SJCRH30 (cell line): ENCODE data around the gene P2RX3. TPM values are rescaled to one million over a fixed set of nuclear protein-coding genes. Genes with fewer than 3 reads are reported as not detected.
A peak's percentile ranks its signal among the peaks of the same experiment; 100 is the strongest.

Source experiments
- DNase-seq, 2 experiments: peaks; one replicate each; pipeline ENCODE4 v3.0.0-alpha.2; 2015 to 2020
- H3K27ac ChIP-seq: fragments of 250-450 bp; sonication (Bioruptor Pico); 2 replicates; pipeline ENCODE4 v1.5.1; 2020; ENCODE audit warnings: mild to moderate bottlenecking, moderate library complexity
- H3K27me3 ChIP-seq: fragments of 250-450 bp; sonication (Bioruptor Pico); 2 replicates; pipeline ENCODE4 v1.5.1; 2020; ENCODE audit warnings: mild to moderate bottlenecking, moderate library complexity
- H3K36me3 ChIP-seq: fragments of 250-450 bp; sonication (Bioruptor Pico); 2 replicates; pipeline ENCODE4 v1.5.1; 2020; ENCODE audit warnings: mild to moderate bottlenecking, moderate library complexity
- H3K4me1 ChIP-seq: fragments of 250-450 bp; sonication (Bioruptor Pico); 2 replicates; pipeline ENCODE4 v1.5.1; 2020; ENCODE audit warnings: mild to moderate bottlenecking, moderate library complexity
- H3K4me3 ChIP-seq: fragments of 250-450 bp; sonication (Bioruptor Pico); 2 replicates; pipeline ENCODE4 v1.5.1; 2020; ENCODE audit warnings: mild to moderate bottlenecking, moderate library complexity
- H3K9me3 ChIP-seq: fragments of 250-450 bp; sonication (Bioruptor Pico); replicated peaks from 2 replicates; pipeline ENCODE4 v1.5.1; 2020; ENCODE audit warnings: mild to moderate bottlenecking, moderate library complexity
- total RNA-seq: library from RNA; depleted of rRNA; stranded (reverse); fragments of >200 nt; shearing (Covaris generic); gene quantifications from 2 replicates; pipeline ENCODE4 v1.2.3, GENCODE V29; 2014; rRNA removed

The P2RX3 gene
- total RNA-seq, 1 experiment from 2014 or later, result not detected

DNA sequence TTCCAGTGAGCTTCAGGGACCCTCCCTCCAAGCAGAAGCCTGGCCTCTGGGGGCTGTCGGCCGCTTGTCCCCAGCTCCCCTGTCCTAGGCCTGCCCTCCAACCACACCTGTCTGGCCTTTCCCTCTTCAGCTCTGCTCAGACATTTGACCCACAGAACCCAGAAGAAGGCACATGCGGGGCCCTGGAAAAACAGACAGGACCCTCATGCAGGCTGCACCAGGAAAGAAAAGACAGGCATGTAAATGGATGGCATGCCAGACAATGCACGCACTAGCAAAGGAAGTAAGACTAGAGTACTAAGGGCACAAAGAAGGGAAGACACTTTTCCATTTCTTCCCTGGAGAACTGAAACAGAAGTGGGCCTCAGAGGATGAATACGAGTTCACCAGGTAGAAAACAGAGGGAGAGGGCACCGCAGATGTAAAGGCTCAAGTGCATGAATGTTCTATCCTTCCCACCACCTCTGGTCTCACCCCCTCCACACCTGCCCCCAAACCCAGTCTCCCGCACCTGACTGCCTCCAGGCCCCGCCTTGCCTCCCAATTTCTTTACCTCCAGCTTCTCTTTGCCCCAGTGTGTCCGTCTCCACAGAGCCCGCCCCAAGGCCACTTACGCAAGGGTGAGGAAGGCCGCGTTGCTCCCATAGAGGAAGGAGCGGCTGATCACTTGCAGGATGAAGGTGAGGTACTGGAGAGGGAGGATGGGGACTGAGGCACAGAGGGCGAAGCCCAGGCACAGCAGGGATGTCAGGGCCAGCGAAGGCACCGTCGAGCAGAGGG lies 71.4 kb downstream of the P2RX3 start:
- H3K9me3 ChIP-seq, result no peaks in the 10 kb centered on the region
- no peaks in the 10 kb centered on the region for H3K36me3 ChIP-seq
- H3K27me3 ChIP-seq, result no peaks in the 10 kb centered on the region
- no peak for DNase-seq
- no peak overlapping the region for H3K4me3 ChIP-seq
- H3K4me1 ChIP-seq, result no peaks in the 10 kb centered on the region
- H3K27ac ChIP-seq, result no peak overlapping the region

DNA sequence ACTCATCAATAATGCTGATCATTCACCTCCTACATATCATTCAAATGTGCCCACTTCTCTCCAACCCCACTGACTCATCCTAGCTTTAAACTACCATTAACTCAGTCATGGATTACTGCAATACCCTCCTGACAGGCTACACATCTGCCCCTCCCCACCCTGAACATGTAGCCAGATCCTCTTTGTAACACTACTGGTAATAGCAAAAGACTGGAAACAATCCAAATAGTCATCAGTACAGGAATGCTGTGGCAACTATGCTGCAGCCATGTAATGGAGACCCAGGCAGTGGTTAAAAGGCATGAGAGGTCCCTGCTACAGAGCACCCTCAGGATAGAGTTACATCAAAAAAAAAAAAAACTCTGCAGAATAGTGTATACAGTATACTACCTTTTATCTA lies 72.1 kb downstream of the P2RX3 start:
- no peaks in the 10 kb centered on the region; the same call in 1 of the 2 replicates for H3K27me3 ChIP-seq
- H3K9me3 ChIP-seq, result no peaks in the 10 kb centered on the region
- no peaks in the 10 kb centered on the region for H3K36me3 ChIP-seq
- no peaks in the 10 kb centered on the region for H3K4me1 ChIP-seq
- DNase-seq, result peak in 1 of 2 experiments; percentile 12
- no peak overlapping the region for H3K27ac ChIP-seq
- no peak overlapping the region for H3K4me3 ChIP-seq

DNA sequence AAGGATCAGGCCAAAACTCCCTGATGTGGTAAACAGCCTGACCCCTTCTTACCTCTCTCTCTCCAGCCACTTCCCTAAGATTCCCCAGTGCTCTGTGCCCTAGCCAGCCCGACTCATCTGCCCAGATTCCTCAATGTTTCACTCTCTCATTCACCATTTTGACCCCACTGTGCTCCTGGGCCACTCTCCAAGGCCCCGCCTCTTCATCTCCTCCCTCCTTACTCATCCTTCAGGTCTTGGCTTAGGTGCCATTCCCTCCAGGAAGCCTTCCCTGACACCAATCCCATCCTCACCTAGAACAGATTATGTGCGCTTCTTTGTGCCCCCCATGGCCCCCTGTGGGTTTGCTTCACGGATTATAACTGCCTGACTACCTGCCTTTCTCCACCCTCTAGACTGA lies 75.5 kb downstream of the P2RX3 start:
- H3K9me3 ChIP-seq, result no peaks in the 10 kb centered on the region
- H3K36me3 ChIP-seq, result no peaks in the 10 kb centered on the region
- no peaks in the 10 kb centered on the region for H3K4me1 ChIP-seq
- DNase-seq, result no peak
- H3K27me3 ChIP-seq, result peaks cover 6% of the 10 kb centered on the region; the same call in 1 of the 2 replicates
- H3K27ac ChIP-seq, result no peak overlapping the region
- H3K4me3 ChIP-seq, result no peak overlapping the region

DNA sequence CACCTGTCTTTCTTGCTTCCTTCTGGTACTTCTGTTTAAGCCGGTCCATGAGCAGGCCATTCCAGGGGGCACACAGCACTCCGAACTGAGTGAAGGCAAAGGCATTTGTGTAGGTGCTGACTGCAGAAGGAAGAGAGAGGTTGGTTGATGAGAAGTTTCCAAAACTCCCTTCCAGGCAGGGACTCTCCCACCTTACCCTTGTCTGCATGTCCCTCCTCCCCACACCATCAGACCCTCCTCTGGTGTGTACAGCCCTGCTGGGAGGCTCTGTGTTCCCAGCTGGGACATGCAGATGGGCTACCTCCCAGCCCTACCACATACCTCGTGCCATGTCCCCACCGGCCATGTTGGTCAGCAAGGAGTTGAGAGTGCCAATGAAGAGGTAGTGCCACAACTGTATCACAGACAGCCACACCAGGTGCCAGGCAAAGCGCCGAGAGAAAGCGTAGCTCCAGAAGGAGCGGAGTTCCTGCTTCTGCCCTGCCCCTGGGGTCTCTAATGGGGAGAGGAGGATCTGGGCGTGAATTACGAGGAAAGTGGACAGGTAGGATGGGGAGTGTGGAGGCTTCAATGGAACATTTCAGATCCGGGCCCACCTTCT lies 76.6 kb downstream of the P2RX3 start:
- H3K27ac ChIP-seq, result no peak overlapping the region
- H3K9me3 ChIP-seq, result no peaks in the 10 kb centered on the region
- peaks cover 8% of the 10 kb centered on the region; the same call in 1 of the 2 replicates for H3K27me3 ChIP-seq
- no peaks in the 10 kb centered on the region for H3K36me3 ChIP-seq
- H3K4me3 ChIP-seq, result no peak overlapping the region
- H3K4me1 ChIP-seq, result no peaks in the 10 kb centered on the region
- no peak for DNase-seq

- no peak overlapping the region for H3K4me3 ChIP-seq
- H3K27ac ChIP-seq, result no peak overlapping the region
- DNase-seq, result no peak
- no peaks in the 10 kb centered on the region for H3K9me3 ChIP-seq
- H3K36me3 ChIP-seq, result no peaks in the 10 kb centered on the region
- H3K27me3 ChIP-seq, result peaks cover 8% of the 10 kb centered on the region; the same call in 1 of the 2 replicates
- H3K4me1 ChIP-seq, result no peaks in the 10 kb centered on the region
Observed at GRCh38 chr11:57416436-57416835, 78.3 kb downstream of the P2RX3 start.

- H3K4me1 ChIP-seq, result no peaks in the 10 kb centered on the region
- H3K36me3 ChIP-seq, result no peaks in the 10 kb centered on the region
- H3K4me3 ChIP-seq, result no peak overlapping the region
- H3K27ac ChIP-seq, result no peak overlapping the region
- H3K9me3 ChIP-seq, result no peaks in the 10 kb centered on the region
- peaks cover 8% of the 10 kb centered on the region; the same call in 1 of the 2 replicates for H3K27me3 ChIP-seq
- DNase-seq, result no peak
Observed at GRCh38 chr11:57417056-57417455, 78.9 kb downstream of the P2RX3 start.

DNA sequence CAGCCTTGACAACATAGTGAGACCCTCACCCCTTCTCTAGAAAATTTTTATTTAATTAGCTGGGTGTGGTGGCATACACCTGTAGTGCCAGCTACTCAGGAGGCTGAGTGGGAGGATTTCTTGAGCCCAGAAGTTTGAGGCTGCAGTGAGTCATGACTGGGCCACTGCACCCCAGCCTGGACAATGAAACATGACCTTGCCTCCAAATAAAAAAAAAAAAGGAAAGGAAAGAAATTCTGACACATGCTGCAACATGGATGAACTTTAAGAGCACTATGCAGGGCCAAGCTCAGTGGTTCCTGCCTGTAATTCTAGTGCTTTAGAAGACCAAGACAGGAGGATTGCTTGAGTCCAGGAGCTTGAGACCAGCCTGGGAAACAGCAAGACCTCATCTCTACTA lies 80.0 kb downstream of the P2RX3 start:
- no peak for DNase-seq
- Histone ChIP-seq H3K36me3 (no peaks in the 10 kb centered on the region), H3K27me3 (peaks cover 8% of the 10 kb centered on the region; the same call in 1 of the 2 replicates), H3K27ac (no peak overlapping the region), H3K4me3 (no peak overlapping the region), H3K4me1 (no peaks in the 10 kb centered on the region), H3K9me3 (no peaks in the 10 kb centered on the region)

DNA sequence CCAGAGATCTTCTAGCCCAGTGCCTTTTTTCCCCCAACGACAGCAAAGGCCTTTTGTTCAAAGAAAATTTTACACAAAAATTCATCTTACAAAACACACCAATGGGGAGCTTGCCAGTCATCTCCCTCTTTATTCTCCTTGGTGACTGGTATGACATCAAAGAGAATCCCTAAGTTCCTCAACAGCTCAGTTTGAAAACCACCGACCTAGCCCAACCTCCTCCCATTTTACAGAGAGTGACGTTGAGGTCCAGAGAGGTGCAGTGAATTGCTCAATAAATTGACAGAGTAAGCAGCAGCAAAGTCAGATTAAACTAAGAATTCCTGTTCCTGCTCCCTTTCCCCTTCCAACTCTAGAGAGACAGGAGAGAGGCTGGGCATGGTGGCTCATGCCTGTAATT lies 81.0 kb downstream of the P2RX3 start:
- Histone ChIP-seq H3K4me1 (no peaks in the 10 kb centered on the region; the same call in 1 of the 2 replicates), H3K36me3 (no peaks in the 10 kb centered on the region), H3K27me3 (peaks cover 8% of the 10 kb centered on the region; the same call in 1 of the 2 replicates), H3K27ac (no peak overlapping the region), H3K4me3 (no peak overlapping the region), H3K9me3 (no peaks in the 10 kb centered on the region)
- DNase-seq, result no peak

DNA sequence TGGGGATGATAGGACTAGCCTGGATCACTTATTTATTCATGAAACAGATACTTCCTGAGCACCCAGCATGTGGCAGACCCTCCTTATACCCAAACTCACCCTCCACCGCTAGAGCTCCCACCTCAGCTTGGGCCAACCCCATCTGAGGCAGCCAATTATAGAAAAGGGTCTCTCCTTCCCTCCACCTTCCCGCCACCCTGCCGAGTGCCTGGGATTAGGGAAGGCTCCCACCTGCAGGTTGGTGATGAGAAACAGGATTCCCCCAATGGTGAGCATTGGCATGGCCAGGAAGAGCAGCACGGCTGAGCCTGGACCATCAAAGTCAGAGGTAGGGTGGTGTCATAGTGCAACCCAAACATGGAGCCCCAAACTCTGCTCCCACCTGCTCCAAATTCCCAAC lies 82.9 kb downstream of the P2RX3 start:
- H3K27ac ChIP-seq, result no peak overlapping the region
- 0 out of 2 replicates have a peak, but pooled peaks cover 3% of the 10 kb centered on the region for H3K27me3 ChIP-seq
- no peaks in the 10 kb centered on the region for H3K36me3 ChIP-seq

GRCh38 chr11:57421805-57422204 lies 83.7 kb downstream of the P2RX3 start:
- Histone ChIP-seq H3K4me3 (no peak overlapping the region), H3K9me3 (no peaks in the 10 kb centered on the region), H3K27ac (no peak overlapping the region), H3K27me3 (0 out of 2 replicates have a peak, but pooled peaks cover 3% of the 10 kb centered on the region), H3K36me3 (no peaks in the 10 kb centered on the region), H3K4me1 (peaks cover 9% of the 10 kb centered on the region)
- no peak for DNase-seq

More for the DNA sequence above, 82.9 kb downstream of the P2RX3 start:
- DNase-seq, result no peak
- no peaks in the 10 kb centered on the region for H3K9me3 ChIP-seq
- H3K4me1 ChIP-seq, result peaks cover 9% of the 10 kb centered on the region
- no peak overlapping the region for H3K4me3 ChIP-seq

Other genes with a start within 250 kb of the P2RX3 start
- not detected in 2 replicates for gene LRRC55, start 156.4 kb upstream of the P2RX3 start, total RNA-seq
- gene APLNR, start 101.1 kb upstream of the P2RX3 start, total RNA-seq, result 0.08 and 0.13 TPM in 2 replicates
- gene TNKS1BP1, start 13.4 kb upstream of the P2RX3 start, total RNA-seq, result 53.5 and 70.9 TPM in 2 replicates
- 248 and 249 TPM in 2 replicates for gene SSRP1, start 2.5 kb upstream of the P2RX3 start, total RNA-seq
- gene PRG3, start 42.8 kb downstream of the P2RX3 start, total RNA-seq, result not detected in 2 replicates
- not detected in 2 replicates for gene PRG2, start 52.3 kb downstream of the P2RX3 start, total RNA-seq
- gene SLC43A3, start 88.8 kb downstream of the P2RX3 start, total RNA-seq, result 0.12 TPM in 1 of 2 replicates, not detected in the other
- 0.26 and 0.35 TPM in 2 replicates for gene RTN4RL2, start 122.2 kb downstream of the P2RX3 start, total RNA-seq
- 8.8 and 9.5 TPM in 2 replicates for gene SLC43A1, start 177.3 kb downstream of the P2RX3 start, total RNA-seq
- gene TIMM10, start 192.4 kb downstream of the P2RX3 start, total RNA-seq, result 93.2 and 147 TPM in 2 replicates
- 4.5 and 5.6 TPM in 2 replicates for gene SMTNL1, start 199.2 kb downstream of the P2RX3 start, total RNA-seq
- gene UBE2L6, start 229.3 kb downstream of the P2RX3 start, total RNA-seq, result 36.9 and 39.9 TPM in 2 replicates